NOMO-1 treated with dmso at 0.1 percent for 144 hours (cell line): ENCODE results near the gene LZTS3.
"Not testable (repeated sequence)": the region's sequence is repeated elsewhere in the genome, so short reads cannot be mapped to it uniquely, and the experiment has no call there.

ENCODE experiments used
- DNase-seq: peaks from one replicate; lab custom pipeline; 2025; ENCODE audit not compliant: unreplicated experiment; lab: John Stamatoyannopoulos, UW

Gene LZTS3

GRCh38 chr20:3172933-3173609 lies at the start of gene LZTS3:
TSS of gene LZTS3 (minus strand) at chr20:3173549. CDS start at chr20:3167163, 6,386 bp downstream.
- no peak for DNase-seq

GRCh38 chr20:3221398-3222226 lies 48.3 kb upstream of the LZTS3 start:
- DNase-seq, result no peak

GRCh38 chr20:3218307-3218988 lies 45.1 kb upstream of the LZTS3 start:
- peak; percentile 19 for DNase-seq

GRCh38 chr20:3215359-3215917 lies 42.1 kb upstream of the LZTS3 start:
- DNase-seq, result not testable (repeated sequence)

- DNase-seq, result no peak
Measured at GRCh38 chr20:3213226-3213625, 39.9 kb upstream of the LZTS3 start.

- DNase-seq, result no peak
Measured at GRCh38 chr20:3210346-3210745, 37.0 kb upstream of the LZTS3 start.

- no peak for DNase-seq
Measured at GRCh38 chr20:3209946-3210317, 36.6 kb upstream of the LZTS3 start.

GRCh38 chr20:3209257-3209945 lies 36.1 kb upstream of the LZTS3 start, which contains the start of gene ITPA:
TSS of gene ITPA (plus strand) at chr20:3209498. CDS start at chr20:3209552, 54 bp downstream.
- DNase-seq, result peak; percentile 49

- DNase-seq, result peak; percentile 18
Measured at GRCh38 chr20:3208786-3209256, 35.5 kb upstream of the LZTS3 start.

- DNase-seq, result peak; percentile 75
Measured at GRCh38 chr20:3204124-3204794, 30.9 kb upstream of the LZTS3 start, which contains the start of gene DDRGK1. TSS of gene DDRGK1 (minus strand) at chr20:3204682. CDS start at chr20:3204627, 55 bp downstream.

- no peak for DNase-seq
Measured at GRCh38 chr20:3203315-3204123, 30.2 kb upstream of the LZTS3 start.

- DNase-seq, result no peak
Measured at GRCh38 chr20:3202965-3203314, 29.6 kb upstream of the LZTS3 start.

GRCh38 chr20:3199976-3200755 lies 26.8 kb upstream of the LZTS3 start:
- no peak for DNase-seq

- DNase-seq, result no peak
Measured at GRCh38 chr20:3199206-3199605, 25.9 kb upstream of the LZTS3 start.

- no peak for DNase-seq
Measured at GRCh38 chr20:3195590-3196237, 22.4 kb upstream of the LZTS3 start.

- no peak for DNase-seq
Measured at GRCh38 chr20:3194617-3195280, 21.4 kb upstream of the LZTS3 start.

- no peak for DNase-seq
Measured at GRCh38 chr20:3193806-3194616, 20.7 kb upstream of the LZTS3 start.
